ENCODE results near the gene OR6C76. TPM values are rescaled to one million over a fixed set of nuclear protein-coding genes. Genes with fewer than 3 reads are reported as not detected.
"Not testable (repeated sequence)": the region's sequence is repeated elsewhere in the genome, so short reads cannot be mapped to it uniquely, and the experiment has no call there.

OR6C76 gene
- total and polyA plus RNA-seq, 7 experiments from 2014 or later, result not detected

GRCh38 chr12:55428331-55429243 is 2.5 kb downstream of the OR6C76 start:
- H3K27me3 ChIP-seq (ENCODE audit: control insufficient read depth in 2 of 2, insufficient read depth in 2 of 2, low read length in 2 of 2), result peaks cover 0 to 3% of the 10 kb centered on the region in 2 donors
- no peak overlapping the region for H3K27ac ChIP-seq (ENCODE audit: low read depth, low read length)
- H3K27ac Mint-ChIP-seq, result no peak overlapping the region
- DNase-seq (no peak), ATAC-seq (no peak)
- peaks cover 0 to 5% (median 0%) of the 10 kb centered on the region in 11 donors for H3K9me3 Mint-ChIP-seq
- intact Hi-C loops (cut with micrococcal nuclease), result no loop called here
- peaks cover 0 to 1% (median 0%) of the 10 kb centered on the region in 7 donors for H3K4me1 Mint-ChIP-seq
- H3K36me3 Mint-ChIP-seq, result no peaks in the 10 kb centered on the region
- H3K4me1 ChIP-seq (ENCODE audit: control insufficient read depth in 2 of 2, insufficient read depth in 2 of 2, low read length in 2 of 2), result no peaks in the 10 kb centered on the region
- peaks cover 3 to 38% (median 25%) of the 10 kb centered on the region in 5 donors for H3K27me3 Mint-ChIP-seq
- H3K36me3 ChIP-seq (ENCODE audit: control insufficient read depth in 2 of 3, insufficient read depth in 3 of 3, low read length in 3 of 3), result no peaks in the 10 kb centered on the region
- ChIA-PET CTCF (no interaction called here), POLR2A (no interaction called here)
- H3K9me3 ChIP-seq (ENCODE audit: control insufficient read depth in 2 of 3, low read length in 3 of 3), result no peaks in the 10 kb centered on the region
- no peak overlapping the region for H3K4me3 ChIP-seq (ENCODE audit: low read length)
- no peak overlapping the region for H3K4me3 Mint-ChIP-seq

GRCh38 chr12:55441233-55441632 is 15.2 kb downstream of the OR6C76 start:
- H3K27me3 ChIP-seq (ENCODE audit: control insufficient read depth in 2 of 2, insufficient read depth in 2 of 2, low read length in 2 of 2); H3K27ac ChIP-seq (ENCODE audit: low read depth, low read length); CTCF ChIA-PET; POLR2A ChIA-PET; DNase-seq; H3K36me3 Mint-ChIP-seq; intact Hi-C loops (cut with micrococcal nuclease); H3K4me3 ChIP-seq (ENCODE audit: low read length); ATAC-seq; H3K9me3 ChIP-seq (ENCODE audit: control insufficient read depth in 2 of 3, low read length in 3 of 3); H3K36me3 ChIP-seq (ENCODE audit: control insufficient read depth in 2 of 3, insufficient read depth in 3 of 3, low read length in 3 of 3); H3K4me1 ChIP-seq (ENCODE audit: control insufficient read depth in 2 of 2, insufficient read depth in 2 of 2, low read length in 2 of 2); H3K4me3 Mint-ChIP-seq; H3K4me1 Mint-ChIP-seq; H3K27ac Mint-ChIP-seq: not testable (repeated sequence)
- Mint-ChIP-seq H3K9me3 (peaks cover 0 to 36% (median 12%) of the 10 kb centered on the region in 11 donors), H3K27me3 (peaks cover 2 to 48% (median 13%) of the 10 kb centered on the region in 5 donors)

- no peak within 1 kb of the TSS for H3K27ac Mint-ChIP-seq
- H3K9me3 ChIP-seq (ENCODE audit: control insufficient read depth in 2 of 3, low read length in 3 of 3), result no peaks in the 10 kb centered on the region
- H3K36me3 Mint-ChIP-seq, result peaks cover 0 to 5% (median 0%) of the 10 kb centered on the region in 5 donors
- no peak within 1 kb of the TSS for H3K4me3 ChIP-seq (ENCODE audit: low read length)
- no peak within 1 kb of the TSS for H3K27ac ChIP-seq (ENCODE audit: low read depth, low read length)
- peaks cover 4 to 47% (median 16%) of the 10 kb centered on the region in 5 donors for H3K27me3 Mint-ChIP-seq
- no peaks in the 10 kb centered on the region for H3K4me1 ChIP-seq (ENCODE audit: control insufficient read depth in 2 of 2, insufficient read depth in 2 of 2, low read length in 2 of 2)
- no peak for DNase-seq
- intact Hi-C loops (cut with micrococcal nuclease), result no loop called here
- no peaks in the 10 kb centered on the region for H3K36me3 ChIP-seq (ENCODE audit: control insufficient read depth in 2 of 3, insufficient read depth in 3 of 3, low read length in 3 of 3)
- H3K9me3 Mint-ChIP-seq, result peaks cover 0 to 36% (median 12%) of the 10 kb centered on the region in 11 donors
- H3K27me3 ChIP-seq (ENCODE audit: control insufficient read depth in 2 of 2, insufficient read depth in 2 of 2, low read length in 2 of 2), result no peaks in the 10 kb centered on the region
- H3K4me1 Mint-ChIP-seq, result no peaks in the 10 kb centered on the region
- no peak for ATAC-seq
- no peak within 1 kb of the TSS for H3K4me3 Mint-ChIP-seq
- ChIA-PET CTCF (no interaction called here), POLR2A (no interaction called here)
Observed at GRCh38 chr12:55443776-55444175, 17.7 kb downstream of the OR6C76 start, which contains the start of gene OR6C2. TSS of gene OR6C2 (plus strand) at chr12:55444076. CDS start at chr12:55452214, 8,138 bp downstream.

GRCh38 chr12:55445357-55445756 is 19.3 kb downstream of the OR6C76 start:
- intact Hi-C loops (cut with micrococcal nuclease), result no loop called here
- Mint-ChIP-seq H3K9me3 (peaks cover 0 to 20% (median 5%) of the 10 kb centered on the region in 11 donors), H3K27ac (no peak overlapping the region), H3K4me1 (no peaks in the 10 kb centered on the region), H3K36me3 (peaks cover 0 to 1% (median 0%) of the 10 kb centered on the region in 5 donors), H3K4me3 (no peak overlapping the region), H3K27me3 (peaks cover 3 to 36% (median 16%) of the 10 kb centered on the region in 5 donors)
- no peak overlapping the region for H3K27ac ChIP-seq (ENCODE audit: low read depth, low read length)
- ATAC-seq (no peak), DNase-seq (no peak)
- ChIA-PET CTCF (no interaction called here), POLR2A (no interaction called here)
- H3K36me3 ChIP-seq (ENCODE audit: control insufficient read depth in 2 of 3, insufficient read depth in 3 of 3, low read length in 3 of 3), result no peaks in the 10 kb centered on the region
- H3K4me3 ChIP-seq (ENCODE audit: low read length), result no peak overlapping the region
- H3K4me1 ChIP-seq (ENCODE audit: control insufficient read depth in 2 of 2, insufficient read depth in 2 of 2, low read length in 2 of 2), result no peaks in the 10 kb centered on the region
- H3K9me3 ChIP-seq (ENCODE audit: control insufficient read depth in 2 of 3, low read length in 3 of 3), result no peaks in the 10 kb centered on the region
- no peaks in the 10 kb centered on the region for H3K27me3 ChIP-seq (ENCODE audit: control insufficient read depth in 2 of 2, insufficient read depth in 2 of 2, low read length in 2 of 2)

- H3K9me3 ChIP-seq (ENCODE audit: control insufficient read depth in 2 of 3, low read length in 3 of 3), result no peaks in the 10 kb centered on the region
- Mint-ChIP-seq H3K4me1 (no peaks in the 10 kb centered on the region), H3K9me3 (peaks cover 0 to 13% (median 3%) of the 10 kb centered on the region in 11 donors), H3K27ac (no peak overlapping the region), H3K36me3 (no peaks in the 10 kb centered on the region), H3K27me3 (peaks cover 2 to 37% (median 19%) of the 10 kb centered on the region in 5 donors), H3K4me3 (no peak overlapping the region)
- H3K36me3 ChIP-seq (ENCODE audit: control insufficient read depth in 2 of 3, insufficient read depth in 3 of 3, low read length in 3 of 3), result no peaks in the 10 kb centered on the region
- H3K27me3 ChIP-seq (ENCODE audit: control insufficient read depth in 2 of 2, insufficient read depth in 2 of 2, low read length in 2 of 2), result no peaks in the 10 kb centered on the region
- DNase-seq (no peak), ATAC-seq (no peak)
- H3K4me3 ChIP-seq (ENCODE audit: low read length), result no peak overlapping the region
- H3K4me1 ChIP-seq (ENCODE audit: control insufficient read depth in 2 of 2, insufficient read depth in 2 of 2, low read length in 2 of 2), result no peaks in the 10 kb centered on the region
- ChIA-PET CTCF (no interaction called here), POLR2A (no interaction called here)
- intact Hi-C loops (cut with micrococcal nuclease), result no loop called here
- no peak overlapping the region for H3K27ac ChIP-seq (ENCODE audit: low read depth, low read length)
Observed at GRCh38 chr12:55446326-55446725, 20.3 kb downstream of the OR6C76 start.

- ChIA-PET CTCF (no interaction called here), POLR2A (no interaction called here)
- Mint-ChIP-seq H3K27ac (no peak overlapping the region), H3K4me1 (no peaks in the 10 kb centered on the region), H3K4me3 (no peak overlapping the region), H3K9me3 (no peaks in the 10 kb centered on the region), H3K27me3 (peaks cover 6 to 37% (median 26%) of the 10 kb centered on the region in 5 donors), H3K36me3 (no peaks in the 10 kb centered on the region)
- ATAC-seq (no peak), DNase-seq (no peak)
- H3K27ac ChIP-seq (ENCODE audit: low read depth, low read length), result no peak overlapping the region
- intact Hi-C loops (cut with micrococcal nuclease), result no loop called here
- H3K36me3 ChIP-seq (ENCODE audit: control insufficient read depth in 2 of 3, insufficient read depth in 3 of 3, low read length in 3 of 3), result no peaks in the 10 kb centered on the region
- no peaks in the 10 kb centered on the region for H3K27me3 ChIP-seq (ENCODE audit: control insufficient read depth in 2 of 2, insufficient read depth in 2 of 2, low read length in 2 of 2)
- no peaks in the 10 kb centered on the region for H3K4me1 ChIP-seq (ENCODE audit: control insufficient read depth in 2 of 2, insufficient read depth in 2 of 2, low read length in 2 of 2)
- no peaks in the 10 kb centered on the region for H3K9me3 ChIP-seq (ENCODE audit: control insufficient read depth in 2 of 3, low read length in 3 of 3)
- no peak overlapping the region for H3K4me3 ChIP-seq (ENCODE audit: low read length)
Observed at GRCh38 chr12:55448825-55449224, 22.8 kb downstream of the OR6C76 start.

- H3K4me1 ChIP-seq (ENCODE audit: control insufficient read depth in 2 of 2, insufficient read depth in 2 of 2, low read length in 2 of 2); H3K9me3 ChIP-seq (ENCODE audit: control insufficient read depth in 2 of 3, low read length in 3 of 3); H3K4me3 Mint-ChIP-seq; H3K27ac ChIP-seq (ENCODE audit: low read depth, low read length); H3K27me3 ChIP-seq (ENCODE audit: control insufficient read depth in 2 of 2, insufficient read depth in 2 of 2, low read length in 2 of 2); CTCF ChIA-PET; H3K27ac Mint-ChIP-seq; intact Hi-C loops (cut with micrococcal nuclease); H3K4me1 Mint-ChIP-seq; DNase-seq; POLR2A ChIA-PET; H3K4me3 ChIP-seq (ENCODE audit: low read length); H3K36me3 ChIP-seq (ENCODE audit: control insufficient read depth in 2 of 3, insufficient read depth in 3 of 3, low read length in 3 of 3); ATAC-seq; H3K36me3 Mint-ChIP-seq: not testable (repeated sequence)
- H3K27me3 Mint-ChIP-seq, result peaks cover 12 to 42% (median 26%) of the 10 kb centered on the region in 5 donors
- H3K9me3 Mint-ChIP-seq, result peaks cover 0 to 25% (median 6%) of the 10 kb centered on the region in 11 donors
Observed at GRCh38 chr12:55464926-55465325, 38.9 kb downstream of the OR6C76 start.

All from naive thymus-derived CD4-positive, alpha-beta T cell (primary cell).